GM12864 (cell line): Measurements from ENCODE around the gene UBE3B.

ENCODE experiments used
- DNase-seq: peaks from one replicate; pipeline ENCODE4 v3.0.0-alpha.2; 2011; ENCODE audit warnings: low read depth
- H3K4me3 ChIP-seq: 2 replicates; pipeline ENCODE4 v1.5.1; 2011; ENCODE audit warnings: mild to moderate bottlenecking, low read depth, low read length, control low read depth
- TF ChIP-seq, protein P1 (sequence below): IDR thresholded peaks from 2 replicates; pipeline ENCODE4 v1.5.1; 2011; ENCODE audit warnings: low read depth, mild to moderate bottlenecking, moderate library complexity, low read length, control low read depth, inconsistent platforms; ENCODE audit errors: missing control alignments

Gene UBE3B

DNA sequence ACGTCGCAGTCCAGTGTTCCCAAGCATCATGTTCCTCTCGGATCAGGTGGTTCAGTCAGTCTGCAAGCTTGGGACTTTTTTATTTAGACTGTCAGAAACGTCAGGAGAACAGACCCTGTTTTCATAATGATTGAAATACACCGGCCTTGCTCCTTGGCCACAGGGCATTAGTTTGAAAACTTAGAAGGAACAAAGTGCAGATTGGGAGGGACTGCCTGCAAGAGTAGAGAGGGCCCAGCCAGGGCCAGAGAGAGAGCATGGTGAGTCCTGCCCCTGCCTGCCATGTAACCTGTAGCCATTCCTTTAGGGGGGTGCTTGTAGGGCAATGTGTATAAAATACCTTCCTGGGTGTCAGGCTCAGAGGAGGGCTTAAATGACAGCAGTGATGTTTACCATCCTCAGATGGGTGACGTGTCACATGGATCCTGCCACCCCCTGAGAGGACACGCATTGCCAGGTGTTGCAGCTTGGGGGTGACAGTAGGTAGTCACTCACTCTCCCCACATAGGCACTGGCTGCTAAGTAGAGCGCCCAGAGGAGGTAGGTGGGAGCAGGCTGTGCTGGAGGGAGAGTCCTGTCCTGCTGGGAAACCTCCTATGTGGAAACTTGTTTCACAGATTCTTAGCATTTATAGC is 50.2 kb downstream of the UBE3B start:
- TF ChIP-seq, protein P1, sequence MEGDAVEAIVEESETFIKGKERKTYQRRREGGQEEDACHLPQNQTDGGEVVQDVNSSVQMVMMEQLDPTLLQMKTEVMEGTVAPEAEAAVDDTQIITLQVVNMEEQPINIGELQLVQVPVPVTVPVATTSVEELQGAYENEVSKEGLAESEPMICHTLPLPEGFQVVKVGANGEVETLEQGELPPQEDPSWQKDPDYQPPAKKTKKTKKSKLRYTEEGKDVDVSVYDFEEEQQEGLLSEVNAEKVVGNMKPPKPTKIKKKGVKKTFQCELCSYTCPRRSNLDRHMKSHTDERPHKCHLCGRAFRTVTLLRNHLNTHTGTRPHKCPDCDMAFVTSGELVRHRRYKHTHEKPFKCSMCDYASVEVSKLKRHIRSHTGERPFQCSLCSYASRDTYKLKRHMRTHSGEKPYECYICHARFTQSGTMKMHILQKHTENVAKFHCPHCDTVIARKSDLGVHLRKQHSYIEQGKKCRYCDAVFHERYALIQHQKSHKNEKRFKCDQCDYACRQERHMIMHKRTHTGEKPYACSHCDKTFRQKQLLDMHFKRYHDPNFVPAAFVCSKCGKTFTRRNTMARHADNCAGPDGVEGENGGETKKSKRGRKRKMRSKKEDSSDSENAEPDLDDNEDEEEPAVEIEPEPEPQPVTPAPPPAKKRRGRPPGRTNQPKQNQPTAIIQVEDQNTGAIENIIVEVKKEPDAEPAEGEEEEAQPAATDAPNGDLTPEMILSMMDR = no peak
- H3K4me3 ChIP-seq = no peak overlapping the region
- DNase-seq = no peak

DNA sequence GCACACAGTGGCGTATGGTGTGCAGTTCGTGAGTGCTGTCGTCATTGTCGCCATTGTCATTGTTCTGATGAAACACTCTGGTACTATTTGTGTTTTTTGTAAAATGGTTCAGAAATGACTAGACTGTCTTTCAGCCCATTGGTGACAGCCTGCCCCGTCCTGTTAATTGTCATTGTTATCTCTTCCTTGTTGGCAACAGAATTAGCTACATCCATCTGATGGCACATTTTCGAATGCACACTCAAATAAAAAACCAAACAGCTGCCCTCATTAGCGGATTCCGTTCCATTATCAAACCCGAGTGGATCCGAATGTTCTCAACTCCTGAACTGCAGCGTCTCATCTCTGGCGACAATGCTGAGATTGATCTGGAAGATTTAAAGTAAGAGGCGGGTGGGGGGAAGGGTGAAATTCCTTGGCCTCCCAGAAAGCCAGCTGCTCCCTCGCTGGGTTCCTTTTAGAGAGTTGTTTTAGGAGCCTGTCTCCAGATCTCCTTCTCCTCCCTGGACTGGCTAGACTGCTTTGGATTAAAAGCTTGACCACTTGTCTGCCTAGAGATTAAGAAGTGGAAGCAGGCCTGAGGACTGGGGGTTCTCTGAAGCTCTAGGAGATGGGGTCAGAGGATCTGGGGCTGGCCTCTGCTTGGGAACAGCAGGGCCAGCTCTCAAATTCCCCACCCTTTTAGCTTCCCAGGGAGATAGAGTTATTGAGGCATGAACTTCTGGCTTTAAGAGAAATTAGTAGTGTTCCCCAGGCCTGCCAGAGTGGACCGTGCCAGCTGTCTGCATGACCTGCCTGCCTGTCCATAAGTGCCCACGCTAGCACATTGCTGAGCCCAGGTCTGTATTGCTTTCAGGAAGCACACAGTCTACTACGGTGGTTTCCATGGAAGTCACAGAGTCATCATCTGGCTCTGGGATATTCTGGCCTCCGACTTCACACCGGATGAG is 52.5 kb downstream of the UBE3B start:
- no peak overlapping the region for H3K4me3 ChIP-seq
- TF ChIP-seq, protein P1 = no peak
- no peak for DNase-seq

DNA sequence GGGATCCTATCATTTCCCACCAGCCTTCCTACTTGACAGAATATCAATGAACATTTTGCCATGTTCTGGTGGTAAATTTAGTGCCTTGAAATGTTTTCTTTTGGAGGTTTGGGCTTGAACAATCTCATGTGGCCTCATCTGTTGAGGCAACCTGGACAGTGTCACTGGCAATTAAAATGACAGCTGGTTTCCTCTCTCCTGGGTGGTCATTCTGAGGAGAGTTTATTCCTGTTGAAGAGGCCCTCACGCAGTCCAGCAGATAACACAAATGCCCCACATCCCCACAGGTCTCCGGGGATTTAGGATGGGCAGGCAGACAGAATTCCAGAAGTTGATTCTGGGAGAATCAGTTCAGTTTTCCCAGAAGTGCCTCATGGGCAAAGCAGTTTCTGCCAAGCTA is 54.0 kb downstream of the UBE3B start:
- TF ChIP-seq, protein P1 = no peak
- DNase-seq = no peak
- no peak overlapping the region for H3K4me3 ChIP-seq

DNA sequence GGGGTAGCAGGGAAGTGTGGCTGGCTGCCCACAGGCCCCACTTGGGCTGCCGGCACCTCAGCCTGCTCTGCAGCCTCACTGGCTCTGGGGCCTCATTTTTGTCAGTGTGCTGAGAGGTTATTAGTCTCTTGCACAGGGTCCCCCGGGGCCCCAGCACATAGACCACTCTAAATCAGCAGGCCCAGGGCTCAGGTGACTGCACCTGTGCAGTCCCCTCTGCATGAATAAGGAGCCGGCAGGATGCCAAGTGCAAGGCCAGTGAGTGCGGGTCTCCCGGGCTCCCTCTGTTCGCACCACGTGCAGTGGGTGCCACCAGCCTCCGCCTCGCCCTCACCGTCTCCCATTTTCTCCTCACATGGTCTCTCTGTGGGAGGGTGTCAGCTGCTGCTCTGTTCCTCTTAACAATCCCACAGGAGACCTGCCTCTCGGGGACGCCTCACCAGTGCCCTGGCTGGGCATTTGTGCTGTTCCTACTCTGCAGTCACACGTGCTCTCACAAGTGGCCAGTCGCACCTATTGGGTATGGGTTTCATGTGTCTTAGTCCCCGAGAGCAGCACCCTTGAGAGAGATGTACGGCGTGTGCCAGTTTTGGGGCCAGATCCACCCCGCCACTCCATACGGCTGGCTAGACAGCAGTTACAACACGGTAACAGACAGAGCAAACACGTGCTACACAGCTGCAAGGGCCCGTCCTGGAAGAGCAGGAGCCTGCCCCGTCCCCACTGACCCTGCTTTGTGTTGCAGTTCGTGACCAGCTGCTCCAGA is 55.5 kb downstream of the UBE3B start:
- no peak overlapping the region for H3K4me3 ChIP-seq
- no peak for DNase-seq
- TF ChIP-seq, protein P1 = no peak

DNA sequence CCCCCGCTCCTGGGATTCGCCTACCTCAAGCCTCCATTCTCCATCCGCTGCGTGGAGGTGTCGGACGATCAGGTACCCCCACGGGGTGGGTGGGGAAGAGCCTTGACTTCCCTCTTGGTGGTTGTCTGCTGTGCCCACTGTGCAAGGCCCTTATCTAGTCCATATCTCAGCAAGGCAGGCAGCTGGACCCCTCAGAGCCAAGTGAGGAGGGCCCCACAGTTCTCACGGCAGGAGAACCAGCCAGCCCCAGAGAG is 56.0 kb downstream of the UBE3B start:
- TF ChIP-seq, protein P1 = no peak
- no peak for DNase-seq

DNA sequence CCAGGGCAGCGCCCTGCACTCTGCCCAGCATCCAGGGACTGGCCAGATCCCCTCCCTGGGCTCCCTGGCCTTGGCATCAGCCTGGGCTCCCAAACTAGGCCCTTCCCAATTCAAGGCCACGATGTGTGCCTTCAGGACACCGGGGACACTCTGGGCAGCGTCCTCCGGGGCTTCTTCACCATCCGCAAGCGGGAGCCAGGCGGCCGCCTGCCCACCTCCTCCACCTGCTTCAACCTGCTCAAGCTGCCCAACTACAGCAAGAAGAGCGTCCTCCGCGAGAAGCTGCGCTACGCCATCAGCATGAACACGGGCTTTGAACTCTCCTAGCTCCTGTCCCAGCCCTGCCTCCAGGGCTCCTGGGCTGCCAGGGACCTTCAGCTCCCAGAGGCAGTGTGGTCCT is 57.0 kb downstream of the UBE3B start:
- TF ChIP-seq, protein P1 = no peak
- no peak for DNase-seq
- no peak overlapping the region for H3K4me3 ChIP-seq

More for the DNA sequence above, 56.0 kb downstream of the UBE3B start:
- no peak overlapping the region for H3K4me3 ChIP-seq
